ENCODE results near the gene SMG6. TPM values are rescaled to one million over a fixed set of nuclear protein-coding genes. Genes with fewer than 3 reads are reported as not detected.

SMG6 gene
- total and polyA plus RNA-seq, 2 donors = 30.0 to 31.0 TPM

DNA sequence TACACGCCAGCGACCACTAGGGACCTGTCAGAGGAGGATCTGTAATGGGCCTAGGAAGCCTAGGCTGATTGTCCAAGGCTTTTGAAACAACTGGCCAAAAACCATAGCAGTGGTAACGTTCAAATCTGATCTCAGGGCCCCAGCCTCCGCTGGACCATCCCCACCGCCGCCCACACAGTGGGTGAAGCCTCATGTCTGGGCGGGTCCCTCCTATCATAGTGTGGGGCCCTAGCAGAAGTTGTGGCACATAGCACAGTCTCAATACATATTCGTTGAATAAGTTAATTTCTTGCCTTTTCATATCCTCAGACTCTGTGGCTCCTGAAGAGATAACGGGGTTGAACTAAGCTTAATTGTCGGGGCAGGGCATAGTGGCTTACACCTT lies 272.8 kb downstream of the SMG6 start:
- H3K9me3 ChIP-seq (ENCODE audit: control insufficient read depth in 2 of 2, insufficient read depth in 1 of 2, low read length in 1 of 2) = peaks cover 0 to 5% of the 10 kb centered on the region in 2 donors
- peaks cover 0 to 25% of the 10 kb centered on the region in 2 donors for H3K4me1 ChIP-seq (ENCODE audit: control insufficient read depth in 2 of 2, insufficient read depth in 2 of 2, low read length in 2 of 2)
- no peak for DNase-seq (ENCODE audit: low read depth in 6 of 9, low spot score in 9 of 9)
- H3K27ac ChIP-seq (ENCODE audit: low read depth in 1 of 2, low read length in 1 of 2) = no peak overlapping the region
- WGBS = 39% methylated on average over 10 of the region's 10 CpGs
- peaks cover 26 to 46% of the 10 kb centered on the region in 2 donors for H3K27me3 ChIP-seq (ENCODE audit: control insufficient read depth in 2 of 2, insufficient read depth in 1 of 2, low read length in 1 of 2)
- peak overlapping the region; percentile 64 to 91 for H3K4me3 ChIP-seq (ENCODE audit: low read length in 2 of 2)
- H3K36me3 ChIP-seq (ENCODE audit: control insufficient read depth in 2 of 2, insufficient read depth in 2 of 2, low read length in 1 of 2) = peaks cover 2 to 7% of the 10 kb centered on the region in 2 donors

GRCh38 chr17:2029911-2030778 lies 273.4 kb downstream of the SMG6 start, which contains the start of gene DPH1:
Gene DPH1 (plus strand): TSS chr17:2030153. CDS start chr17:2030170, 17 bp downstream.
- WGBS = 2% methylated on average over 59 of the region's 59 CpGs
- H3K36me3 ChIP-seq (ENCODE audit: control insufficient read depth in 2 of 2, insufficient read depth in 2 of 2, low read length in 1 of 2) = peaks cover 0 to 7% of the 10 kb centered on the region in 2 donors
- peak within 1 kb of the TSS; percentile 64 to 91 for H3K4me3 ChIP-seq (ENCODE audit: low read length in 2 of 2)
- no peak within 1 kb of the TSS for H3K27ac ChIP-seq (ENCODE audit: low read depth in 1 of 2, low read length in 1 of 2)
- peaks cover 0 to 5% of the 10 kb centered on the region in 2 donors for H3K9me3 ChIP-seq (ENCODE audit: control insufficient read depth in 2 of 2, insufficient read depth in 1 of 2, low read length in 1 of 2)
- H3K4me1 ChIP-seq (ENCODE audit: control insufficient read depth in 2 of 2, insufficient read depth in 2 of 2, low read length in 2 of 2) = peaks cover 4 to 31% of the 10 kb centered on the region in 2 donors
- DNase-seq (ENCODE audit: low read depth in 6 of 9, low spot score in 9 of 9) = peak in 5 of 9 donors; percentile 58 to 85 (median 76)
- H3K27me3 ChIP-seq (ENCODE audit: control insufficient read depth in 2 of 2, insufficient read depth in 1 of 2, low read length in 1 of 2) = peaks cover 33 to 52% of the 10 kb centered on the region in 2 donors

GRCh38 chr17:2028737-2029136 lies 274.8 kb downstream of the SMG6 start:
- no peak overlapping the region for H3K27ac ChIP-seq (ENCODE audit: low read depth in 1 of 2, low read length in 1 of 2)
- H3K36me3 ChIP-seq (ENCODE audit: control insufficient read depth in 2 of 2, insufficient read depth in 2 of 2, low read length in 1 of 2) = peaks cover 0 to 2% of the 10 kb centered on the region in 2 donors
- WGBS = 73% methylated on average over 6 of the region's 6 CpGs

GRCh38 chr17:2028234-2028614 lies 275.4 kb downstream of the SMG6 start:
- H3K4me1 ChIP-seq (ENCODE audit: control insufficient read depth in 2 of 2, insufficient read depth in 2 of 2, low read length in 2 of 2) = peaks cover 15 to 43% of the 10 kb centered on the region in 2 donors
- 95% methylated on average over 5 of the region's 5 CpGs for WGBS

More at GRCh38 chr17:2028737-2029136, 274.8 kb downstream of the SMG6 start:
- Histone ChIP-seq H3K4me1 (ENCODE audit: control insufficient read depth in 2 of 2, insufficient read depth in 2 of 2, low read length in 2 of 2) (peaks cover 15 to 41% of the 10 kb centered on the region in 2 donors), H3K27me3 (ENCODE audit: control insufficient read depth in 2 of 2, insufficient read depth in 1 of 2, low read length in 1 of 2) (peaks cover 46 to 66% of the 10 kb centered on the region in 2 donors), H3K4me3 (ENCODE audit: low read length in 2 of 2) (no peak overlapping the region), H3K9me3 (ENCODE audit: control insufficient read depth in 2 of 2, insufficient read depth in 1 of 2, low read length in 1 of 2) (peaks cover 0 to 5% of the 10 kb centered on the region in 2 donors)
- DNase-seq (ENCODE audit: low read depth in 6 of 9, low spot score in 9 of 9) = no peak

GRCh38 chr17:2027528-2028233 lies 275.9 kb downstream of the SMG6 start:
- WGBS = 85% methylated on average over 11 of the region's 11 CpGs
- H3K27ac ChIP-seq (ENCODE audit: low read depth in 1 of 2, low read length in 1 of 2) = no peak overlapping the region
- no peak for DNase-seq (ENCODE audit: low read depth in 6 of 9, low spot score in 9 of 9)
- H3K27me3 ChIP-seq (ENCODE audit: control insufficient read depth in 2 of 2, insufficient read depth in 1 of 2, low read length in 1 of 2) = peaks cover 57 to 76% of the 10 kb centered on the region in 2 donors
- H3K4me3 ChIP-seq (ENCODE audit: low read length in 2 of 2) = no peak overlapping the region
- H3K36me3 ChIP-seq (ENCODE audit: control insufficient read depth in 2 of 2, insufficient read depth in 2 of 2, low read length in 1 of 2) = no peaks in the 10 kb centered on the region
- H3K4me1 ChIP-seq (ENCODE audit: control insufficient read depth in 2 of 2, insufficient read depth in 2 of 2, low read length in 2 of 2) = peaks cover 16 to 49% of the 10 kb centered on the region in 2 donors
- H3K9me3 ChIP-seq (ENCODE audit: control insufficient read depth in 2 of 2, insufficient read depth in 1 of 2, low read length in 1 of 2) = peaks cover 0 to 5% of the 10 kb centered on the region in 2 donors

More at GRCh38 chr17:2028234-2028614, 275.4 kb downstream of the SMG6 start:
- H3K27ac ChIP-seq (ENCODE audit: low read depth in 1 of 2, low read length in 1 of 2) = no peak overlapping the region
- no peak overlapping the region for H3K4me3 ChIP-seq (ENCODE audit: low read length in 2 of 2)
- DNase-seq (ENCODE audit: low read depth in 6 of 9, low spot score in 9 of 9) = no peak
- H3K27me3 ChIP-seq (ENCODE audit: control insufficient read depth in 2 of 2, insufficient read depth in 1 of 2, low read length in 1 of 2) = peaks cover 51 to 71% of the 10 kb centered on the region in 2 donors
- peaks cover 0 to 5% of the 10 kb centered on the region in 2 donors for H3K9me3 ChIP-seq (ENCODE audit: control insufficient read depth in 2 of 2, insufficient read depth in 1 of 2, low read length in 1 of 2)
- no peaks in the 10 kb centered on the region for H3K36me3 ChIP-seq (ENCODE audit: control insufficient read depth in 2 of 2, insufficient read depth in 2 of 2, low read length in 1 of 2)

- 3% methylated on average over 55 of the region's 55 CpGs for WGBS
- no peaks in the 10 kb centered on the region for H3K36me3 ChIP-seq (ENCODE audit: control insufficient read depth in 2 of 2, insufficient read depth in 2 of 2, low read length in 1 of 2)
- H3K4me3 ChIP-seq (ENCODE audit: low read length in 2 of 2) = peak overlapping the region; percentile 8 to 63
- DNase-seq (ENCODE audit: low read depth in 6 of 9, low spot score in 9 of 9) = no peak
- H3K4me1 ChIP-seq (ENCODE audit: control insufficient read depth in 2 of 2, insufficient read depth in 2 of 2, low read length in 2 of 2) = peaks cover 18 to 48% of the 10 kb centered on the region in 2 donors
- H3K27ac ChIP-seq (ENCODE audit: low read depth in 1 of 2, low read length in 1 of 2) = no peak overlapping the region
- H3K27me3 ChIP-seq (ENCODE audit: control insufficient read depth in 2 of 2, insufficient read depth in 1 of 2, low read length in 1 of 2) = peaks cover 60 to 96% of the 10 kb centered on the region in 2 donors
- peaks cover 0 to 5% of the 10 kb centered on the region in 2 donors for H3K9me3 ChIP-seq (ENCODE audit: control insufficient read depth in 2 of 2, insufficient read depth in 1 of 2, low read length in 1 of 2)
Observed at GRCh38 chr17:2025622-2026309, 277.8 kb downstream of the SMG6 start.

- 1% methylated on average over 47 of the region's 47 CpGs for WGBS
- H3K36me3 ChIP-seq (ENCODE audit: control insufficient read depth in 2 of 2, insufficient read depth in 2 of 2, low read length in 1 of 2) = no peaks in the 10 kb centered on the region
- no peak within 1 kb of the TSS for H3K27ac ChIP-seq (ENCODE audit: low read depth in 1 of 2, low read length in 1 of 2)
- DNase-seq (ENCODE audit: low read depth in 6 of 9, low spot score in 9 of 9) = peak in 6 of 9 donors; percentile 48 to 82 (median 67)
- peaks cover 62 to 100% of the 10 kb centered on the region in 2 donors for H3K27me3 ChIP-seq (ENCODE audit: control insufficient read depth in 2 of 2, insufficient read depth in 1 of 2, low read length in 1 of 2)
- H3K4me1 ChIP-seq (ENCODE audit: control insufficient read depth in 2 of 2, insufficient read depth in 2 of 2, low read length in 2 of 2) = peaks cover 18 to 44% of the 10 kb centered on the region in 2 donors
- H3K9me3 ChIP-seq (ENCODE audit: control insufficient read depth in 2 of 2, insufficient read depth in 1 of 2, low read length in 1 of 2) = peaks cover 0 to 5% of the 10 kb centered on the region in 2 donors
- peak within 1 kb of the TSS; percentile 8 to 63 for H3K4me3 ChIP-seq (ENCODE audit: low read length in 2 of 2)
Observed at GRCh38 chr17:2025220-2025621, 278.4 kb downstream of the SMG6 start, which contains the start of gene RTN4RL1. Gene RTN4RL1 (minus strand): TSS chr17:2025334. CDS start chr17:2024865, 469 bp downstream.

DNA sequence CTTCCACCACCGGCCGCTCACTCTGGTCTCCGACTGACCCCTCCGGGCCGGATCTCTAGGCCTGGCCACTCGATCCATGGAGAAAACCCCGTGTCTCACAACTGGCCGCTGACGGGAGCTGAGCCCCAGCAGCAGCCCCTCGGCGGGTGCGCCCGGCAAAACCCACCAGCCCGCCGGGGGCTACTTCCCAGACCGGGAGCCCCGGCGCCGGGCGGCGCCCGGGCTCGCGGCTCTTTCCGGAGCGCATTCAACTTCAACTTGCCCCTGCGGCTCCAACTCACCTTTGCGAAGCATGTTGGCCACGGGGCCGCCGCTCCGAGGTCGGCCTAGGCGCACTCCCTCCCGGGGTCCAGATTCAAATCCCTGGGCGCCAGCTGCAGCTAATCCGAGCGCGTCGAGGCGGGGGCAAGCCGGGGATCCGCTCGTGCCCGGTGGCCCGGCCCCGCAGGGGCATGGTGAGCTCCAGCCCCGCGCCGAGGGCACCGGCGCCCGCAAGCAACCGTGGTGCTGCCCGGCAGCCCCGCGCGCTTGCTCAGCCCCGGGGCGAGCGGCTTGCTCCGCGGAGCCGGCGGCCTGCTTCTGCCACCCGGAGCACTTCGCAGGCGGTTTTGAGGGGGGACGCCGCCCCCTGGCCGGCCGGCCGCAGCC lies 278.9 kb downstream of the SMG6 start:
- Histone ChIP-seq H3K4me3 (ENCODE audit: low read length in 2 of 2) (peak overlapping the region in 1 of 2 donors; percentile 63), H3K4me1 (ENCODE audit: control insufficient read depth in 2 of 2, insufficient read depth in 2 of 2, low read length in 2 of 2) (peaks cover 18 to 39% of the 10 kb centered on the region in 2 donors), H3K27ac (ENCODE audit: low read depth in 1 of 2, low read length in 1 of 2) (no peak overlapping the region), H3K27me3 (ENCODE audit: control insufficient read depth in 2 of 2, insufficient read depth in 1 of 2, low read length in 1 of 2) (peaks cover 61 to 99% of the 10 kb centered on the region in 2 donors), H3K36me3 (ENCODE audit: control insufficient read depth in 2 of 2, insufficient read depth in 2 of 2, low read length in 1 of 2) (no peaks in the 10 kb centered on the region), H3K9me3 (ENCODE audit: control insufficient read depth in 2 of 2, insufficient read depth in 1 of 2, low read length in 1 of 2) (peaks cover 0 to 2% of the 10 kb centered on the region in 2 donors)
- WGBS = 1% methylated on average over 73 of the region's 73 CpGs
- no peak for DNase-seq (ENCODE audit: low read depth in 6 of 9, low spot score in 9 of 9)
